PFSK-1 (cell line): Measurements from ENCODE around the gene HOXA3.

Experiments used
- POLR2AphosphoS5 ChIP-seq: IDR thresholded peaks from 2 replicates; pipeline ENCODE4 v1.6.1; 2012; ENCODE audit warnings: low read depth, mild to moderate bottlenecking, control low read depth, low read length, moderate library complexity
- REST ChIP-seq, 2 experiments: IDR thresholded peaks; 2 replicates each; pipeline versions ENCODE4 v1.6.1 to v1.8.0; 2011 to 2012; ENCODE audit warnings: low read depth in 2 of 2, low read length in 2 of 2, control low read depth in 1 of 2, inconsistent platforms in 1 of 2, mild to moderate bottlenecking in 1 of 2, moderate library complexity in 1 of 2; ENCODE audit not compliant: insufficient read depth in 1 of 2

GRCh38 chr7:27146491-27147198, 5.7 kb downstream of the HOXA3 start:
- TF ChIP-seq REST (IDR thresholded peaks at IDR 0.05; ENCODE audit: insufficient read depth in 1 of 2, low read depth in 2 of 2, low read length in 2 of 2) (no peak), POLR2AphosphoS5 (no peak)
